Renal cortex interstitium (tissue), 11 donors: ENCODE data around the gene WIZ. TPM values are rescaled to one million over a fixed set of nuclear protein-coding genes. Genes with fewer than 3 reads are reported as not detected.

Experiments
- DNase-seq, 11 donors: peaks; one replicate each; pipeline ENCODE4 v3.0.0-alpha.2; 2013; ENCODE audit warnings: low read depth in 9 of 11, low spot score in 4 of 11; ENCODE audit errors: extremely low read depth in 1 of 11
- polyA plus RNA-seq, 3 donors: library from polyadenylated mRNA; unstranded; fragments of 120-200 nt; gene quantifications; one replicate each; pipeline ENCODE4 v1.2.1, GENCODE V29; 2013; ENCODE audit not compliant: insufficient read length in 3 of 3

WIZ gene
- polyA plus RNA-seq, 3 donors: 23.6 to 40.5 (median 38.7) TPM

GRCh38 chr19:15371786-15372380 is 77.9 kb downstream of the WIZ start:
- DNase-seq: no peak

GRCh38 chr19:15371119-15371518 is 78.6 kb downstream of the WIZ start:
- no peak for DNase-seq

Other genes starting within 250 kb of the WIZ start
- 100 to 1,000 TPM in 2 of 3 donors, 10 to 100 TPM in 1; 96.0 to 146 (median 111) TPM for gene NOTCH3, start 249.0 kb downstream of the WIZ start, polyA plus RNA-seq
- gene EPHX3, start 217.5 kb downstream of the WIZ start, polyA plus RNA-seq: 1 to 10 TPM; 4.8 to 5.1 (median 5.1) TPM
- gene BRD4, start 117.4 kb downstream of the WIZ start, polyA plus RNA-seq: 10 to 100 TPM; 52.9 to 61.5 (median 56.8) TPM
- 10 to 100 TPM; 26.9 to 36.9 (median 27.2) TPM for gene AKAP8, start 70.2 kb downstream of the WIZ start, polyA plus RNA-seq
- gene AKAP8L, start 31.0 kb downstream of the WIZ start, polyA plus RNA-seq: 100 to 1,000 TPM; 111 to 119 (median 112) TPM
- 1 to 10 TPM in 1 of 3 donors, under 1 TPM in 2; 0.51 to 1.3 (median 0.92) TPM for gene RASAL3, start 14.6 kb upstream of the WIZ start, polyA plus RNA-seq
- under 1 TPM in 1 of 3 donors, not detected in 2; 0.08 TPM for gene PGLYRP2, start 29.5 kb upstream of the WIZ start, polyA plus RNA-seq
- under 1 TPM; 0.11 to 0.22 (median 0.16) TPM for gene CYP4F22, start 58.6 kb upstream of the WIZ start, polyA plus RNA-seq
- not detected for gene CYP4F8, start 165.3 kb upstream of the WIZ start, polyA plus RNA-seq
- gene CYP4F3, start 190.9 kb upstream of the WIZ start, polyA plus RNA-seq: under 1 TPM; 0.37 to 0.92 (median 0.62) TPM
- gene CYP4F12, start 223.1 kb upstream of the WIZ start, polyA plus RNA-seq: 1 to 10 TPM in 1 of 3 donors, under 1 TPM in 1, not detected in 1; 0.62 to 1.3 TPM